GM12872 (cell line): Measurements from ENCODE around the gene PDGFC.

ENCODE experiments used
- CTCF ChIP-seq: IDR thresholded peaks from 3 replicates; pipeline ENCODE4 v1.5.1; 2011; ENCODE audit warnings: low read depth, mild to moderate bottlenecking, low read length, moderate library complexity; ENCODE audit not compliant: insufficient read depth

Gene PDGFC

GRCh38 chr4:156941940-156942548 lies 29.6 kb downstream of the PDGFC start:
- TF ChIP-seq CTCF = no peak

GRCh38 chr4:156939801-156940200 lies 31.8 kb downstream of the PDGFC start:
- no peak for TF ChIP-seq CTCF

DNA sequence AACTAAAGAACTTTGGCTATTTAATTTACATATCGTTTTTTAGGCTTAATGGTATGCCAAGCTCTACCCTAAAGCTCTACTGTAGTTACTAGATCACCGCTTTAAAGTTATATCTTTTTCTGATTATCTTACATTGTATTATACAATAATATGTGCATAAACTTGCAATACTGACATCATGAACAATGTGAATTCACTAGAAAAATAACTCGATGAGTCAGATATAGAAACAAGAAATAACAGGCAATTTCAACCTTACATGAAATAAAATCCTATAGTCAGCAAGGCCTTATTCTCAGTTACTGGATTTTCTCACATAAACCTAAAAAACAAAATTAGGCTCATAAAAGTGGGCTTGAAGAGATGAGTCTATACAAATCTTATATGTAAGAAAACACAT lies 32.5 kb downstream of the PDGFC start:
- TF ChIP-seq CTCF = no peak

- TF ChIP-seq CTCF = no peak
Measured at GRCh38 chr4:156934259-156934635, 37.4 kb downstream of the PDGFC start.

- no peak for TF ChIP-seq CTCF
Measured at GRCh38 chr4:156933633-156934258, 37.9 kb downstream of the PDGFC start.

- no peak for TF ChIP-seq CTCF
Measured at GRCh38 chr4:156931267-156931666, 40.3 kb downstream of the PDGFC start.

DNA sequence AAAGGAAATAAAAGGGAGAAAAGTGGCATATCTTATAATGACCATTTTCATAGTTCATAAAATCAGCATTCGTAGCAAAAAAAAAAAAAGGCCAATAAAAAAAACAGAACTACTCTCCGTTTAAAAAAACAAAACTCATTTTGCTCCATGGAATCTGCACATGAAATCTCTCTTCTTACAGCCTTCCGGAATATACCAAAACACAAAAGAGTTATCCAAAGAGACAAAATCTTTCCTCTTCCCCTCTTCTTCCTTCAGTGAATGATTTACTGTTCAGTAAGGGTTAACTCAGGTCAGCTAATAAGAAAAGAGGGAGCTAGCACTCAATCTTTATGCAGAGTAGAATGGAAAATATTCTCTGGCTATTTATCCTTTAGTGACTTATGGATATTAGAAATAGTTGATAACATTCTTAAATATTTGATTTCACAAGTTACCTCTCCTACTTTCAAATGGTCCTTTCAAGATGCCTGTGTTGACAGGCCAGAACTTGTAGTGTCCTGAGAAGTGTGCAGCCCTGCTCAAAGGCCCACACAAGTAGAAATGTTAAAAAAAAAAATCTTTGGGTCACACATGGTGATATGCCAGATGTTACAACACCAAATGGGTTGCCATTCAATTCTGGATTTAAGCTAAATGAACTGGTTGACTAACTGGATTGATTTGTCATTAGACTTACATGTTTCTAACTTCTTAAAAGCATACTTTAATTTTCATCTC lies 42.1 kb downstream of the PDGFC start:
- no peak for TF ChIP-seq CTCF
